ENCODE results near the gene HDAC7.

Gene HDAC7

DNA sequence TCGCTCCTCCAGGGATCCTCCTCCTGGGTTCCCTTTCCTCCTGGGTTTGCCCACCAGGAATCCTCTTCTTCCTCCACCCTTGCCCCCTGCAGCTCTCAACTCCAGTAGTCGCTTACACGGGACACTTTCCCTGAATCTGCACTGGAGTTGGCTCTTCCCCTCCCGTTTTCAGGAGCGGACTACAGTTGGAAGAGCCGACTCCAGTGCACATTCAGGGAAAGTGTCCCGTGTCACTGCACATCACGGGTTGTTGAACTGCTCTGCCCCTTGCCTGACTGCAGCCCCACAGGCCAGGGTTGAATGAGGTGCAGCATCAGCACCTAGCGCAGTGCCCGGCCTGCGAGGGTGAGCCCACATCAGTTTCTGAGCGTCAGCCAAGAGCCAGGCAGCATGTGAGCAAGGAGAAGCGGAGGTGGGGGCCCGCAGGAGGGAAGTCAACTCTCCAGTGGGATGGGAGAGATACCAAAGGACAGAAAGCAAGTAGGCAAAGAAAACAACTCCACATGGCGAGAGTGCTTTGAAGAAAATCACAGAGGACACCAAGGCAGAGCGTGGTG is 74.1 kb downstream of the HDAC7 start:
- no peak for DNase-seq (ENCODE audit: low spot score)

GRCh38 chr12:47744778-47745436 is 74.8 kb downstream of the HDAC7 start:
- no peak for DNase-seq (ENCODE audit: low spot score)

GRCh38 chr12:47744005-47744651 is 75.6 kb downstream of the HDAC7 start:
- DNase-seq (ENCODE audit: low spot score) = peak; percentile 72

DNA sequence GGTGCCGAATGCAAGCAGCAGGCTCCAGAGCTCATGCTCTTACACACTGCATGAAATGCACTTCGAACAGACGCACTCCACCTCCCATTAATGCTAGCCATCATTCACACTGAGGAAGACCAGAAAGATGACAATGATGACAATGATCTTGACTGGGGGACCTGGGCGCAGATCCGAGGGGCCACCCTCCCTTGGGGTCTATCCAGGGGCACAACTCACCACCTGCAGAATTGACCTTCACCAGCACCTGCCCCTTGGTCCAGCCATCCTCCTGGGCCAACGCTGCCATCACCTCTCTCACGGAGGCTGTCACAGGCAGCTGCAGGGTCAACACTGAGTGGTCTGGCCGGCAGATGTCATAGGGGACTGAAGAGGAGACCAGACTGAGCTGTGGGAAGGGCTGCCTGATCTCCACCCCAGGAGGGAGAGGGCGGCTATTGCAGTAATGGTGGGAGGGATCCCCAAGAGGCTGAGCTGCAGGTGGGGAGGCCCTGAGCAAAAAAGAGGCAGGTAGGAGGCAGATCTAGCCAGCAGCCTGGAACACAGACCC is 76.3 kb downstream of the HDAC7 start:
- DNase-seq (ENCODE audit: low spot score) = no peak

GRCh38 chr12:47742253-47742825 is 77.4 kb downstream of the HDAC7 start:
- peak; percentile 72 for DNase-seq (ENCODE audit: low spot score)

DNA sequence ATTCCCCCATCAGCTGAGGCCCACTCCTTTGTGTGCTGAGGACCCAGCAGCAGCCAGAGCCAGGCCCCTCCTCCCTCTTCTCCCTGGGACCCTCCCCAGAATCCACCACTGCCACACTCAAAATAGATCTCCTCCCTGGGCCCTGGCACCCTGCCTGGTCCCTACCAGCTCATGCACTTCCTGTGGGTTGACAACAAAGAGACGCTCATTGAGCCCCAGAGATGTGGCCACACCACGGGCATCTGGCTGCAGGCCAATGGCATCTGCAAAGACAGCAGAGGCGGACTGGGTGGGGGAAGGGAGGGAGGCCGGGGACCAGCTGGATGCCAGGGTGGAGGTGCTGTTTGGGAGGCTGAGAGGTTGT is 78.4 kb downstream of the HDAC7 start:
- DNase-seq (ENCODE audit: low spot score) = peak; percentile 77

GRCh38 chr12:47740606-47741339 is 78.9 kb downstream of the HDAC7 start:
- DNase-seq (ENCODE audit: low spot score) = no peak

- DNase-seq (ENCODE audit: low spot score) = no peak
Observed at GRCh38 chr12:47739979-47740378, 79.7 kb downstream of the HDAC7 start.

DNA sequence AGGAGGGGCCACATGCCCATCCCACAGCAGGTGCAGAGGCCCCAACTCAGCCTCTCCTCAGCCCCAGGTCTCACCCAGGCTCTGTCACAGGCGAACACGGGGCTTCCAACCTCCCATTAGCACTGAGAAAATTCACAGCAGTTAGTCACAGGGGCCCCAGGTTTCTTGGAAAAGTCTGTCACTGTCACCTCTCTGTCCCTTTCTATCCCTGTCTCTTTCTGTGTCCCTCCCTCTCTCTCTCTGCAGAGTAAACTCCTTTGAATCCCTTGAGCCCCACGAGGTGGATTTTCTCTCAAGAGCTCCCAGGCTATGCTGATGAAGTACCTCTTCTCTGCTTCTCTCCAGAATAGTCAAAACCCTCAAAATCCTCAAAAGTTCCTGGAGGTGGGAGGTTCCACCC is 80.4 kb downstream of the HDAC7 start:
- no peak for DNase-seq (ENCODE audit: low spot score)

DNA sequence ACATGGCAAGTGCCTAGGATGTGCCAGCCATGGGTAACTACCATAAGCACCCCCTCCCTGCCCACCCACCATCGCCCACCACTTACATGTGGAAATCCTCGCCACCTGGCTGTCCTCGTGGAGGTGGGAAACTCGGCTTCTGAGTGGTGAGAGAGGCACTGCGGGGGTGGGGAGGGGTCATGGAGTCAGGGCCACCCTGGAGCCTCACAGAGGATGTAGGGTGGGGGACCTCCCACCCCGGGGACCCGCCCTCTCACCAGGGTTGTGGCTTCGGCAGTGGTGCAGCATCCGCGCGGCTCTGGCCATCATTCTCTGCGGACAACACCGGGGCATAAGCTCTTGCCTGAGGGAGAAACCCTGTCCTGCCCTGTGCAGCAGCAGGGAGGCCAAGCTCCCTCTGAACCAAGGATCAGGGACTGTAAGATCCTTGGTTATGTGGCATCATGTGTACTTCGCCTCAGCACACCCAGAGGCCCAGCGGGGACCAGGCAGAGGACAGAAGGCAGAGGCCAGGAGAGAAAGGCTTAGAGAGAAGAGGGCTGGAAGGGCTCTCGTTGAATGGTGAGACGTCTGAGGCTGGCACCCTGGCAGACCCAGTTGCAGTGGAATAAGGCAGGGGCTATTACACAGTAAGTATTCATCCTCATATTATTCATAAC is 81.6 kb downstream of the HDAC7 start:
- DNase-seq (ENCODE audit: low spot score) = no peak

DNA sequence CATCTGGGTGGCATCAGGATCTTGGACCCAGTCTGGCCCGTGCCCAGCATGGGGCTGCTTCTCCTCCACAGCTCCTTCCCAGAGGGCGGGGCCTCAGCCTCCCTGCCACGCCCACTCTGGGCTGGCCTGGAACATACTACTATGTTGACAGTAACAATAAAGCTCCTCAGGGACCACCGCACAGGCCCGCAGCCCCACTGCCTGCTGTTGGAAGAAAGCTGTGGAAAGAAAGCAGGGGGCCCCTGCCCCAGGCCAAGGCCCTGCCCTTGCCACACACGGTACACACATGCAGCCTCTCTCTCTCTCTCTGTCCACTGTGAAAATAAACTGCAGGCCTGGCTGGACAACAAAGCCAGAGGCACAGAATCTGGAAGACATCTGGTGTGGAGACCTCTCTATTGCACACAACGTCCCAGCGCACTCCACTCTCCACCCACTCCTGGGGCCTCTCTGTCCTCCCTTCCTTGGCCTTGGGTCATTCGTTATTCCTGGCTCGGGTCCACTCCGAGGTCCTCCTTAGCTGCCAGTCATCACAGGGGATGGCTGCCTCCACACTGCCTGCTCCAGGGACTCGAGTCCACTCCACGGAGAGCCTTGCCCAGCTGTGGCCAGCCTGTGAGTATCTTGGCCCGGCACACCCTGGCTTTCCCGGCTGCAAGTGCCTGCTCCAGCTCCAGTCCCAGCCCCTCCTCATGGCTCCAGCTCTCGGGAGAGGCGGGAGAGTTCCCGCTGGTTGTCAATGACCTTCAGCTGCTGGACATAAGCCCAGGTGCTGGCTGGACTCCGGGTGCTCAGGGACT is 82.6 kb downstream of the HDAC7 start:
- DNase-seq (ENCODE audit: low spot score) = no peak

DNA sequence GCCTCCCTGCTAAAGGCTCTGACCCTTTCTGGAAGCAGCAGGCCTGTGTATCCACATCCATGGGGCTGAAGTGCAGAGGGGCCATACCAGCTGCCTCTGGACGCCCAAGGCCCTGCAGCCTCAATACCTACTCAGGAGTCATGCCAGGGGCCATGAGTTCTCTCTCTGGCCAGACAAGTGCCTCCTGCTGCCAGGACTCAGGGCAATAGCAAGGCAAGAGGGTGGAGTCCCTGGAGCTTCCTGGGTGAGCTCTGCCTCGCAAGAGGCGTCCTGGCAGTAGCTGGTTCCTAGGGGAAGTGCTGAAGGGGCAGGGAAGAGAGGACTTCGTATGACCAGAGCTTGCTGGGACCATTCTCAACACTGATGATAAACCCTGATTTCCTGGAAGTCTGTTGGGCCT is 83.5 kb downstream of the HDAC7 start:
- DNase-seq (ENCODE audit: low spot score) = no peak

- DNase-seq (ENCODE audit: low spot score) = no peak
Observed at GRCh38 chr12:47735649-47736048, 84.1 kb downstream of the HDAC7 start.

- DNase-seq (ENCODE audit: low spot score) = no peak
Observed at GRCh38 chr12:47734725-47735480, 84.8 kb downstream of the HDAC7 start.

GRCh38 chr12:47733142-47733541 is 86.6 kb downstream of the HDAC7 start:
- DNase-seq (ENCODE audit: low spot score) = no peak
